CD4-positive, alpha-beta T cell treated with Interleukin-1 beta for 1 hour (primary cell): ENCODE results near the gene TECTA.
"Not testable (repeated sequence)": the region's sequence is repeated elsewhere in the genome, so short reads cannot be mapped to it uniquely, and the experiment has no call there.

ENCODE experiments used
- DNase-seq, 2 donors: peaks; one replicate each; pipeline ENCODE4 v3.0.0-alpha.2; 2020 to 2022

TECTA gene

DNA sequence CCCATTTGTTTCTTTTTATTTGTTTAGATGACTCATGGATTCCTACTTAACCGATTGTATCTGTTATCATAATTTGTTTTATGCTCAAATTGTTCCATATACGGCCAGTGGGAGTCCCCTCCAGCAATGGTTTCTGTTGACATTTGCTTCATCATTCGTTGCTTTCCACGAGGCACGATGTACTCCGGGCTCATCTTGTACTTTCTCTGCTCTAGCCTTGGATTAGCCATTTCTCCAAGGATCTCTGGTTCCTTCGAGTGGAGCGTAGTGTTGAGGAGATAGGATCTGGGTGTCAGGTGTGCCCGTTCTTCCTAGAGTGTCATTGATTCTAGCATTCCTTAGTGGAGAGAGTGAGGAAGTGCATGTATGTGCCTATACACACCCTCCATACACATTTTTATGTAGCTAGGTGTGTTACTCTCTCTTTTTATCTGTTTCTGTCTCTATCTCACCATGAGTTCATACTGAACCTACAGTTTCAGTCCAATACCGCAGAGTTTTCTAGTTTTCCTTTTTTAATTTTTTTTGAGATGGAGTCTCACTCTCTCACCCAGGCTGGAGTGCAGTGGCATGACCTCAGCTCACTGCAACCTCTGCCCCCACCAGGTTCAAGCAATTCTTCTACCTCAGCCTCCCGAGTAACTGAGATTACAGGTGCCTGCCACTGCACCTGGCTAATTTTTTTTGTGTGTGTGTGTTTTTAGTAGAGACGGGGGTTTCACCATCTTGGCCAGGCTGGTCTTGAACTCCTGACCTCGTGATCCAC is 31.4 kb downstream of the TECTA start:
- DNase-seq = no peak

DNA sequence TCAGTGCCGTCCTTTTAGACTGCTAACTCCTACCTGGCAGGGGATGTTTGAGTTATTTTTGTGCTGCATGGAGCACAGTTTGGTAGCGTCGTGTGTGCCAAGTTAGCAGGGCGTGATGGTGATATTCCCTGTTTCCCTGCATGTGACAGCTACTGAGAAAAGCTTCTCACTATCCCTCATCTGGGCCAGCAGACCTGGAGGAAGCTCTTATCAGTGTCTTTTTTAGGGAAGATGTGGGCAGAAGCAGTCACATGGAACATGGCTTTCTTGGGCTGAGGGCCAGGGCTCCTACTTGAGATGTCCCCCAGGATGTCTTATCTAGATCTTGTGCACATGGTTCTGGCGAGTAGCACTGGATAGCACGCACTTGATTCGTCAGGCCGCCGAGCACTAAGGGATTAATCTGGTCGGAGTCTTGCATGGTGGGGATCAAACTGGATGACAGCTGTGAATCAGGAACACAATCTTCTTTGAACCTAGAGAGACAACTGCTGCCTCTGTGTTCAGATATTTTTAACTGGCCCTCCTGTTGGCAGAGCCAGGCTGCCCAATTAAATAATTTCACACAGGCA is 33.8 kb downstream of the TECTA start:
- DNase-seq = no peak

DNA sequence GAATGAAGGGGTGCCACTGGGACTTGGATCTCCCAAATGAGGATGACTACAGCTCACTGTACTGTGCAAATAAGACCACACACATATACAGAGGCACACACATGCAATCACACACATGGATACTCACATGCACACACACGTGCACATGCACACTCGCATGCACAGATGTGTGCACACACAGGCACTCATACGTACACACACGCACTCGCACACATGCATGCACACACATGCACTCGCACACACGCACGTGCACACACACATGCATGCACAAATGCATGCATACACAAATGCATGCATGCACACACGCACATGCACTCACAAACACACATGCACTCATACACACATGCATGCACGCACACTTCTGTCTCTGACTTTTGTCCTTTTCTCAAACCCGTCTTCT is 36.0 kb downstream of the TECTA start:
- no peak for DNase-seq

DNA sequence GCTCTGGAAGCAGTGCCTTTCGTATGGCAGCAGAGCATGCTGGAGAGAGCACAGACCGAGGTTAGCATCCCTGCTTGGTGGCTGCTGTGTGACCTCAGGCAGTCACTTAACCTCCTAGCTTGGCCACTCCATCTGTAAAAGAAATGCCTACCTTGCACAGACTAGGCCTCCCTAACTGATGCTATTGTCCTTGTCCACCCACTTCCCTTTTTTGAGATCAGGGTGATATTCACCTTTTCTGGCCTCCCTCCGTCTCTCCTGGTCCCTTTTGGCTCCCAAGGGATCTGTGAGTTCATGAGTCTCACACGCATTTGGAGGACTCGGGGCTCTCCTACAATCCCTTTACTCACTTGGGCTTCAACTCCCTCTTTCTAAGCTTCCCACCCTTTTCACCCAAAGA is 37.2 kb downstream of the TECTA start:
- DNase-seq = no peak

DNA sequence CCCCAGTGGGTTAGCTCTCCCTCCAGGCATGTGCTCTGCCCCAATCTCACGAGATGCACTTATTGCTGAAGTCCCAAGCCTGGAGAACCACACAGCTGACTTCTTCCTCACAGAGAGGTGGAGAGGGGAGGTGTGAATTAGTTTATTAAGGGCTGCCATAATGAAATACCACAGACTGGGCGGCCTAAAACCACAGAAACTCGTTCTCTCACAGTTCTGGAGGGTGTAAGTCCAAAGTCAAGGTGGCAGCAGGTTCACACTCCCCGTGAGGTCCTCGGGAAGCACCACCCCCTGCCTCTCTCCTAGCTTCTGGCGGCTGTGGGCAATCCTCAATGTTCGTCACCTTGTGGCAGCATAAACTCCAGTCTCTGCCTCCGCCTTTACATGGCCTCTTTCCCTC is 39.3 kb downstream of the TECTA start:
- no peak for DNase-seq

DNA sequence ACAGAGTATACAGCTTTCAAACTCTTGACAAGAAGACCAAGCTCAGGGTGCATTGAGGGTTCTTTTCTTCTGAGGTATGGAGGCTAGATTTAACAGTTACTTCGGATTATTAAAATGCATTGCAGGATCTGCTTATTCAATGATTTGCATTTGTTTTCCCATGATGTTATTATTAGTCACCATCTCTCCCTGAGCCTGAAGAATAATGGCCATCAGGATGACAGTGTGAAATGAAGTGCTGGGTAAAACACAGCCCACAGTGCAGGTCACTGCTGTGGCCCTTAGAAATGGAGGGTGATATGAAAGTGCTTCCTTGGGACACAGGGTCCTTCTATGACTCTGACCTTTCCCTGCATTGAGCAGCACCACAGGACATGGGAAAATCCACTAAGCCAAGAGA is 40.0 kb downstream of the TECTA start:
- no peak for DNase-seq

DNA sequence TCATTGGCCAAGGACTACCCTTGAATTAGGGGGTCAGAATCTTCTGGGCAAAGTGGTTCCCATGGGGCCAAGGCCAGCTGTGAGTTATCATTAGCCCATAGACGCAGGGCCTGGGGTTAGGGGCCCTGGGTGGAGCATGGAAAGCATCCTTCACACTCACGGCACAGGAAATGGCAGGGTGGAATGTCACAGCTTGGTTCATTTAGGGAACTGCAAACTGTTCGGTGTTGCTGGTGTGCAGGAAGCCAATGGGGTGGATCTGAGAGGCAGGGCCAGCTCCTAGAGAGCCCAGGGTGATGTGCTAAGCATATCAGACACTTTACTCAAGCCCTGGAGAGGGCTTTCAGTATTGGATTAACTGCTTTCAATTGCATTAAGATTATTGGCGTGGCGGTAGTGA is 42.9 kb downstream of the TECTA start:
- DNase-seq = no peak

DNA sequence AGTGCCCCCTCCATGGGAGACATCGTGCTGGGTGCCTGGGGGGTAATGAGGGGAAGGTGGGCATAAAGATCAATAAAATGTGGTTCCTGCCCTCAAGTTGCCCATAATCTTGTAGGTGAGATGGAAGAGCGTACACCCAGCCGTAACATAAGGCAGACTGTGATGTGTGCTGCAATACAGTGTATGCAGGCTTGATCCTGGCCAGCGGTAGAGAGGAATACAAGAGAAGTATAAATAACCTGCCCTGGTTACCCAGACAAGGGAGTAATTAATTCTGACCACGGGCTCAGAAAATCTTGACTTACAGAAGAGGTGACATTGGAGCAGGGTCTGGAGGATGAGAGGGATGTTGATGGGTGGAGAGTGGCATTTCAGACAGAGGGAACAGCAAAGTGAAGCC is 43.7 kb downstream of the TECTA start:
- DNase-seq = no peak

DNA sequence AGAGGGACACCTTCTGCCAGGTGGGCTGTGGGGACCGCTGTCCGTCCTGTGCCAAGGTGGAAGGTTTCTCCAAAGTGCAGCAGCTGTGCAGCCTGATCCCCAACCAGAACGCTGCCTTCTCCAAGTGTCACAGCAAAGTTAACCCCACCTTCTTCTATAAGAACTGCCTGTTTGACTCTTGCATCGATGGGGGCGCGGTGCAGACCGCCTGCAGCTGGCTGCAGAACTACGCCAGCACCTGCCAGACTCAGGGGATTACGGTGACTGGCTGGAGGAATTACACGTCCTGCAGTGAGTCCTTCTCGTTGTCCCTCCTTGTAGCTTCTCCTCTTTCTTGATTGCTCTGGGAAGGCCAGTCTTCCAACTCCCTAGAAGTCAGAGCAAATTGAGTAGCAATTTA is 44.8 kb downstream of the TECTA start:
- DNase-seq = no peak

DNA sequence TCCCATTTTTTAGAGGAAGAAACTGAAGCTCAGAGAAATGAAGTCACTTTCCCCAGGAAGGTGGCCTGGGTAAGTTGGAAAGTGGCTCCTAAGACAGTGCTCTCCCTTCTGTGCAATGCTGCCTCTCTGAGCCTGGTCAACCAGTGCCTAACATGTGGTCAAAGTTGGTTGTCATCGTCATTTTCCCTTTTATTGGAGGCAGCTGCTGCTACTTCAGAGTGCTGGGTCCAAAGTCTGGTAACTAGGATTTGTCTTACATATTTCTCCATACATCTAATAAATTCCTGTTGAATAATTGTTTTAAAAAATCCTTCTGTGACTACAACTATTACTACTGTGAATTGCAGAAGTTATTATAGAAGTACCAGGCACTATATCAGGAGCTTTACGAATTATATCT is 48.1 kb downstream of the TECTA start:
- no peak for DNase-seq

DNA sequence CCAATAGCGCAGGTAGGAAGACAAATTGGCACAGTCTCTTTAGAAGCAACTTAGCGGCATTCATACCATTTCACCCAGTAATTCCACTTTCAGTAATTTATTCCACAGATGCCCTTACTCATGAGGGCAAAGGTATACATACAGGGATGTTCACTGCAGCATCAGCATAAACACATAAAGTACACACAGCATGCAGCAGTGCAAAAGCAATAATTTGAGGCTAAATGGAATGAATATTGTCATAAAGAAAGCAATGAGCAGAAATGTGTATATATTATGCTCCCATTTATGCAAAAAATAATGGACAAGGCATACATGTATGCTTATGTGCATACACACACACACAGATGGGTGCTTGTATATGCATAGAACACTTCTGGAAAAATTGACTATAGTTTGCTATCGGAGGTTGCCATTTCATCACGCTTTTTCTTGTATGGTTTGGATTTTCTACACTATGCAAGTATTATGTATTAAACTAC is 50.2 kb downstream of the TECTA start:
- DNase-seq = no peak

DNA sequence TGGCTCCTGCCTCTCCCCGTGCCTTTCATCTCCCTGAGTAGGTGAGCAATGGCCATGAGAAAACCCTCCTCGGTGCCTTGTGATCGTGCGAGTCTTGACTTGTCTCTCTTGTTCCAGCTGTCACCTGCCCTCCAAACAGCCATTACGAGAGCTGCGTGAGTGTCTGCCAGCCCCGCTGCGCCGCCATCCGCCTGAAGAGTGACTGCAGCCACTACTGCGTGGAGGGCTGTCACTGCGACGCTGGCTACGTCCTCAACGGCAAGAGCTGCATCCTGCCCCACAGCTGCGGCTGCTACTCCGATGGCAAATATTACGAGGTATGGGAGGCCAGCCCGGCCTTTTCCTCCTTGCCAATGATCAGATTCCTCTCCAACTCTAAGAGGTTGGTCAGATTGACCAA is 51.7 kb downstream of the TECTA start:
- DNase-seq = no peak

DNA sequence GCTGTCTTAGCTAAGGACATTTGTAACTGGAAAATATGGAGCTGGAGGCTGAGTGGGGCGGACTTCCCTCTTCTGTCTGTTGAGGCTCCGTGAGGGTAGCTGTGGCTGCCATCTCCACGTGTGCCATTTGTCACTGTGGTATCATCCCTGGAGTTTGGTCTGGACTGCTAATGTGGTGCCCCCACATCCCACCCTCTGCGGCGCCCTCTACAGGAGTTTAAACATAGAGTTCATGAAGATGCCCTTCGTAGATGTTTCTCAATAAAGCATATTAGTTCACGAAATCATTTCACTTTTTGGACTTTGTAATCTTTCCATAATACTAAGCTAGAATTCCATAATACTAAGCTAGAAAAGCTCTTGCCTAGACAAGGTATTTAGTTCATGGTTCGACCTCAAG is 52.4 kb downstream of the TECTA start:
- DNase-seq = no peak

DNA sequence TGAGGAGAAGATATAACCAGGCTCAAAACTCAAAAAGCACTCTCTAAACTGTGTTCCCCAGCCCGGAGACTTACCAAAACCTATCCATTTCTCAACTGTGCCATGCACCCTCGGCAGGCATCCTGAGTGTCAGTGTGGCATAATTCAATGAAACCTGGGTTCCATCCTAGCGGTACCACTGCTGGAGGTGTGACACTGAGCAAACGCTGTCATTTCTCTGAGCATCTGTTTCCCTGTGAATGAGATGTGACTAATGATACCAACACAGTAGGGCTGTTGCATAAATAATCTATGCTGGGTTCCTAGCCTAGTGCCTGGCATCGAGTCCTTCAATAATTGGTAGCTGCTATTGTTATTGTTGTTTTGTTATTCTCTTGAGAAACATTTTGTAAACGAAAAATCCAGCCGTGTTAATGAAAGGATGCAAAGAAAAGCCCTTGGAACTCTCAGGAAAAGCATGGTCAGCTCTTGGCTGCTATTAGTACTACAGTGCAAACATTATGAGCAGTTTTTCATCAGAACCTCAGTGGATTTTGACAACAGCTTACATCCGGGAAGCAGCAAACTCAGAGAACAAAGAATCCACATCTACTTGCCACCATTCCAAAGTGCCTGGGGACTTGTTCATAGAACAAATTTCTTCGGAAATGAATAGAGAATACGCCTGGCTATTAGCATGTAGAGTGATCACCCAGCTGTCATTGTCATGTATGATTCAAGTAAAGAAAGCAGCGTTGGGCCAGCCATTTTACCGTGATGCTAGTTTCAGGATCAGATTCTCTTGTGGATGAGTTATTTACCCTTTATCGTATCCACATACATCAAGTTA is 53.7 kb downstream of the TECTA start:
- DNase-seq = no peak

DNA sequence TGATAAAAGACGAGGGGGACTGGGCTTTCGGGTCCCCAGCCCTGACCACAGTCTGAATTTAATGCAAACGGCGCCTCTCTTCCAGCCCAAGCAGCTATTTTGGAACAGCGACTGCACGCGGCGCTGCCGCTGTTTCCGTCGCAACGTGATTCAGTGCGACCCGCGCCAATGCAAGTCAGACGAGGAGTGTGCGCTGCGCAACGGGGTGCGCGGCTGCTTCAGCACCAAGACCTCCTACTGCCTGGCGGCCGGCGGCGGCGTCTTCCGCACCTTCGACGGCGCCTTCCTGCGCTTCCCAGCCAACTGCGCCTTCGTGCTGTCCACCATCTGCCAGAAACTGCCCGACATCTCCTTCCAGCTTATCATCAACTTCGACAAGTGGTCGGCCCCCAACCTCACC is 56.7 kb downstream of the TECTA start:
- no peak for DNase-seq

DNA sequence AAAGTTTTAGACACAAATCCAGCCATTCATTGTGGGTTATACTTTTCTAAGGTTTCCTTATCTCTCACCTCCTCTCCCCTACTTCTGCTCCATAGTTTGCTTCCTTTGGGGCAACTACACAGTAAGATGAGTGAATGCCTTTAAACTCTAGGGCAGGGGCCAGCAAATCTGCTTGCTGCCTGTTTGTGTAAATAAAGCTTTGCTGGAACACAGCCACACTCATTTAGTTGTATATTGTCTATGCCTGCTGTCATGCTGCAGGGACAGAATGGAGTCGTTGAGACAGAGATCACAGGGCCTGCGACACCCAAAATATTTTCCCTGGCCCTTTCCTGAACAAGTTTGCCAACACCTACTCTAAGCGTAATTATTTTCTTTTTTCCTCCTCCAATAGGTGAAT is 58.7 kb downstream of the TECTA start:
- no peak for DNase-seq

DNA sequence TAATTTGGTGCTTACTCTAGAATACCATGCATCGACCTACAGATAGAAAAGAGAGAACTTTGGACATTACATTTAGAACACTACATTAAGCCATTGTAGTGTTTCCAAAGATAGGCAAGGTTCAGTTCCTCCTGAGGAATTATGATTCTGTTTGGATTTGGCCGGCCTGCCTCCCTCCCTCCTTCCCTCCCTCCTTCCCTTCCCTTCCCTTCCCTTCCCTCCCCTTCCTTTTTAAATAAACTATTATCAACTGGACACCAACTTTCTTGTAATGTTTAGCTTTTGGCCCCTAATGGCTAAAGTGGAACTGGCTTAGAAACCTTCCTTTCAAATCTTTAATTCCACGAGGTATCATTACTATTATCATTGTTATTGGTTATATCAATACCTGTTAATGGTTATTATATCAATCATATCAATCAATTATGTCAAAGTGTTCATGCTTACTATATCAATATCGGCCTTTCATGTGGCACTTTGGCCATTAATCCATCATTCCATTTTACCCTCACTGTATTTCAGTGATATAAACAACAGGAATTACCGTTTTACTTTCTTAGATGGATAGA is 60.4 kb downstream of the TECTA start:
- no peak for DNase-seq

DNA sequence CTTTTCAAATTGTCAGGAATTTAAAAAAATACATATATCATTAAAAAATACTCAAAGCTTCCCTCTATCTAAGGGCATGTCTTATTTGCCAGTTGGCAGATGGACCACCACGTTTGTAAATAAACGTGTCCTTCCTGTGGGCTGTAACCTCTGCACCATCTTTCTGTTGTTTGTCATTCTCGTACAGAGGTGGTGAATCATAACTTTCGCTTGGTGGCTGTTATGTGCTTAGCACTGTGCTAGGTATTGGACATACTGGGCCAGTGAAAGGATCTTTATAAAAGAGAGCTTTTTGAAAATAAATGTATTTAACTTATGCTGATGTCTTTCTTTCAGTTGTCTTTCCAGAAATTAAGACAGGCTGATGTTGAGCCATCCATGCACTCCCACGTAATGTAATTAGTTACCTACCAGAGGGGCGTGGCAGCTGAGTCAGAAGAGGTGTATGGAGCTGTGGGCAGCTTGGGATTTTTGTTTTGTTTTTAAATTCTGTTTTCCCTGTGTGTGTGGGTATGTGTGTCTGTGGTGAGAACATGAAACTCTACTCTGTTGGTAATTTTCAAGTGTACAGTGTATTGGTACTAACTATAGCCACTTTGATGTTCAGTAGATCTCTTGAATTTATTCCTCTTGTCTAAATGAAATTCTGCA is 62.7 kb downstream of the TECTA start:
- DNase-seq = no peak

DNA sequence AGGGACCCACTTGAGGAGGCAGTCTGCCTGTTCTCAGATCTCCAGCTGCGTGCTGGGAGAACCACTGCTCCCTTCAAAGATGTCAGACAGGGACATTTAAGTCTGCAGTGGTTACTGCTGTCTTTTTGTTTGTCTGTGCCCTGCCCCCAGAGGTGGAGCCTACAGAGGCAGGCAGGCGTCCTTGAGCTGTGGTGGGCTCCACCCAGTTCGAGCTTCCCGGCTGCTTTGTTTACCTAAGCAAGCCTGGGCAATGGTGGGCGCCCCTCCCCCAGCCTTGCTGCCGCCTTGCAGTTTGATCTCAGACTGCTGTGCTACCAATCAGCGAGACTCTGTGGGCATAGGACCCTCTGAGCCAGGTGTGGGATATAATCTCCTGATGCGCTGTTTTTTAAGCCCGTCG is 76.6 kb downstream of the TECTA start:
- DNase-seq = not testable (repeated sequence)

DNA sequence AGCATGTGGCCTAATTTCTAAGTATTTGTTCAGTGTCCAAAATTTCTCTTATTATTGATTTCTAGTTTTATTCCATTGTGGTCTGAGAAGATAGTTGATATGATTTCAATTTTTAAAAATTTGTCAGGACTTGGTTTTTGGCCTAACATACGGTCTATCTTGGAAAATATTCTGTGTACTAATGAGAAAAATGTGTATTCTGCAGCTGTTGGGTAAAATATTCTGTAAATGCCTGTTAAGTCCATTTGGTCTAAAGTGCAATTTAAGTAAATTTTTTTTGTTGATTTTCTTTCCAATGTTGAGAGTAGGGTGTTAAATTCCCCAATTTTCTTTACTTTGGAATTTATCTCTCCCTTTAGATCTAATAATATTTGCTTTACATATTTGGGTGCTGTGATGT is 78.3 kb downstream of the TECTA start:
- DNase-seq = no peak

DNA sequence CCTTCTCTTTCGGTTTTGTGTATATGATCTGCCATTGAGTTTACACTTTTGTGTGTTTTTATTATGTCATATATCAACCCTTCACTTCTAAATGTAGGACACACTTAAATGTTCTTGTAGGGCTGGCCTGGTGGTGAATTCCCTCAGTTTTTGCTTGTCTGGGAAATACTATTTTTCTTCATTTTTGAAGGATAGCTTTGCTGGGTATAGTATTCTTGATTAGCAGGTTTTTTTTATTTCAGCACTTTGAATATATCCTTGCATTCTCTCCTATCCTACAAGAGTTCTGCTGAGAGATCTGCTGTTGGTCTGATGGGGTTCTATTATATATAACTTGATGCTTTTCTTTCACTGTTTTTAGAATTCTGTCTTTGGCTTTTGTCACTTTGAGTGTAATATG is 79.1 kb downstream of the TECTA start:
- no peak for DNase-seq

DNA sequence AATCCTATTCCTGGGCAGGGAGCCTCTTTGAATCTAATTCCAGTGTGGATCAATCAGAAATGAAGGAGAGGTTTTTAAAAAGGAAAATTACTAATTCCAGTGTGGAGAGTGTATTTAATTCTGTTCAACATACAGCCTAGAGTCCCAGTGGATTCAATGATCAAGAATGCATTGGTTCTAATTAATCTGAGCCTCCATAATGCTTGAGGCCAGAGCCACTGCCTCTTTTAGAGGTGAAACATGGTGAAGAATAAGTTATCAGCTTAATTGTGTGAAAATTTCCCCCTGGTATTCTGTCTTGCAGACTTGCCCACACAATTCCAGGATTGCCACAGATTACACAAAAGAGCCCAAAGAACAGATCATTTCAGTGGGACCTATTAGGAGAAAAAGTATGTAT is 87.7 kb downstream of the TECTA start:
- no peak for DNase-seq

DNA sequence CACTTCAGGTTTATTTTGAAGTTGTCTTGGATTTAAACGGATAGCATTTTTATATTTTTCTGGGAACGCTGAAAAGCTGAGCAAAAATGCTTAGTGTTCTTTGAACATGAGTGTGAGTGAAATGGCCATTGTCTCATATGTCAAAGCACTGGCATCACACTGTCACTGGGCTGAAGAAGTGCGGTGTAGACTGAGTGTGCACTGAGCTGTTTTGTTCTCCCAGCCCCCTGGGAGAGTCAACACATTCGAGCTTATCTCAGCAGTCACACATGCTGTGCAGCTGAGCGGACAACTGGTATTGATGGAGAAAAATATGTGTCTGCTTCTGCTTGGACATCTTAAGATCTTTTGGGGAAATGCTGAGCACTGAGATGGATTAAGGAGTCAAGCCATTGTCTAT is 90.8 kb downstream of the TECTA start:
- DNase-seq = no peak
